ENCODE measurements around the gene ST7.

- TF ChIP-seq, protein P1, sequence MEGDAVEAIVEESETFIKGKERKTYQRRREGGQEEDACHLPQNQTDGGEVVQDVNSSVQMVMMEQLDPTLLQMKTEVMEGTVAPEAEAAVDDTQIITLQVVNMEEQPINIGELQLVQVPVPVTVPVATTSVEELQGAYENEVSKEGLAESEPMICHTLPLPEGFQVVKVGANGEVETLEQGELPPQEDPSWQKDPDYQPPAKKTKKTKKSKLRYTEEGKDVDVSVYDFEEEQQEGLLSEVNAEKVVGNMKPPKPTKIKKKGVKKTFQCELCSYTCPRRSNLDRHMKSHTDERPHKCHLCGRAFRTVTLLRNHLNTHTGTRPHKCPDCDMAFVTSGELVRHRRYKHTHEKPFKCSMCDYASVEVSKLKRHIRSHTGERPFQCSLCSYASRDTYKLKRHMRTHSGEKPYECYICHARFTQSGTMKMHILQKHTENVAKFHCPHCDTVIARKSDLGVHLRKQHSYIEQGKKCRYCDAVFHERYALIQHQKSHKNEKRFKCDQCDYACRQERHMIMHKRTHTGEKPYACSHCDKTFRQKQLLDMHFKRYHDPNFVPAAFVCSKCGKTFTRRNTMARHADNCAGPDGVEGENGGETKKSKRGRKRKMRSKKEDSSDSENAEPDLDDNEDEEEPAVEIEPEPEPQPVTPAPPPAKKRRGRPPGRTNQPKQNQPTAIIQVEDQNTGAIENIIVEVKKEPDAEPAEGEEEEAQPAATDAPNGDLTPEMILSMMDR (IDR thresholded peaks at IDR 0.05; ENCODE audit: poor library complexity) = no peak
- TF ChIP-seq EZH2 (IDR thresholded peaks at IDR 0.05; ENCODE audit: borderline replicate concordance) (no peak), EZH2phosphoT487 (IDR thresholded peaks at IDR 0.05; ENCODE audit: low read depth, severe bottlenecking, unreplicated experiment) (no peak)
These were observed 17.1 kb downstream of the ST7 start for GRCh38 chr7:116970238-116970910.

Data from hepatocyte (in vitro differentiated cells).